22Rv1 (cell line): ENCODE data around the gene METTL25.

Experiments used
- ZFX ChIP-seq: fragments of 450-650 bp; IDR thresholded peaks from 2 replicates; pipeline ENCODE4 v1.6.1; 2017; ENCODE audit warnings: antibody characterized with exemption, borderline replicate concordance
- TF ChIP-seq, protein P1 (sequence below): fragments of 450-650 bp; IDR thresholded peaks from 2 replicates; pipeline ENCODE4 v1.5.1; 2017; ENCODE audit warnings: mild to moderate bottlenecking

DNA sequence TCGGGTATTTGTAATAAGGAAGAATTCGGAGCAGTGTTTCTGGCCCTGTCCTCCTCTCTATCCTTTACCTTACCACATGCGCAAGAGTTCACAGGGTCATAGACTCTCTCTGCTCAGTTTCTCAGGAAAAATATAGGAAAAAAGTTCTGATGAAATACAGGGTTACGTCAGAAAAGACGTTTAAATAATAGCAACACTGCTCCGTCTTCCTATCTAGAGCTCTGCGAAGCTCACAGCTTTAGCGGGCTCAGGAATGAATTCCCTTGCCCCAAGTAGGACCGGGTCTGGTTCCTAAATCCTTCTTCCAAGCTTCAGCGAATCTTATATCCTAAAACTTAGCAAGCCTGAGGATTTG lies 507 bp upstream of the METTL25 start:
- TF ChIP-seq, protein P1, sequence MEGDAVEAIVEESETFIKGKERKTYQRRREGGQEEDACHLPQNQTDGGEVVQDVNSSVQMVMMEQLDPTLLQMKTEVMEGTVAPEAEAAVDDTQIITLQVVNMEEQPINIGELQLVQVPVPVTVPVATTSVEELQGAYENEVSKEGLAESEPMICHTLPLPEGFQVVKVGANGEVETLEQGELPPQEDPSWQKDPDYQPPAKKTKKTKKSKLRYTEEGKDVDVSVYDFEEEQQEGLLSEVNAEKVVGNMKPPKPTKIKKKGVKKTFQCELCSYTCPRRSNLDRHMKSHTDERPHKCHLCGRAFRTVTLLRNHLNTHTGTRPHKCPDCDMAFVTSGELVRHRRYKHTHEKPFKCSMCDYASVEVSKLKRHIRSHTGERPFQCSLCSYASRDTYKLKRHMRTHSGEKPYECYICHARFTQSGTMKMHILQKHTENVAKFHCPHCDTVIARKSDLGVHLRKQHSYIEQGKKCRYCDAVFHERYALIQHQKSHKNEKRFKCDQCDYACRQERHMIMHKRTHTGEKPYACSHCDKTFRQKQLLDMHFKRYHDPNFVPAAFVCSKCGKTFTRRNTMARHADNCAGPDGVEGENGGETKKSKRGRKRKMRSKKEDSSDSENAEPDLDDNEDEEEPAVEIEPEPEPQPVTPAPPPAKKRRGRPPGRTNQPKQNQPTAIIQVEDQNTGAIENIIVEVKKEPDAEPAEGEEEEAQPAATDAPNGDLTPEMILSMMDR = no peak
- TF ChIP-seq ZFX = no peak
